Skin of body (tissue), 2 donors: ENCODE results near the gene TKFC. TPM values are rescaled to one million over a fixed set of nuclear protein-coding genes. Genes with fewer than 3 reads are reported as not detected.
A peak's percentile ranks its signal among the peaks of the same experiment; 100 is the strongest.

ENCODE experiments used
- DNase-seq: peaks from one replicate; lab custom pipeline; 2025; lab: John Stamatoyannopoulos, UW
- total RNA-seq: library from RNA; depleted of rRNA; stranded (reverse); fragments of >200 nt; gene quantifications from one replicate; pipeline ENCODE4 v1.2.3, GENCODE V29; 2014

Gene TKFC
- total RNA-seq, 1 donor from 2014 or later: 13.0 TPM

GRCh38 chr11:61325649-61326414, 7.2 kb upstream of the TKFC start:
- no peak for DNase-seq

GRCh38 chr11:61327669-61328071, 5.4 kb upstream of the TKFC start:
- DNase-seq: no peak

- DNase-seq: no peak
These were observed 4.7 kb upstream of the TKFC start for GRCh38 chr11:61328351-61328750.

GRCh38 chr11:61329871-61330270, 3.2 kb upstream of the TKFC start:
- no peak for DNase-seq

GRCh38 chr11:61331651-61332050, 1.4 kb upstream of the TKFC start:
- no peak for DNase-seq

- no peak for DNase-seq
These were observed 689 bp upstream of the TKFC start for GRCh38 chr11:61332281-61332796.

GRCh38 chr11:61333550-61334433, 764 bp downstream of the TKFC start:
- no peak for DNase-seq

- no peak for DNase-seq
These were observed 1.7 kb downstream of the TKFC start for GRCh38 chr11:61334434-61335354.

GRCh38 chr11:61335355-61335710, 2.3 kb downstream of the TKFC start:
- DNase-seq: no peak

GRCh38 chr11:61336171-61336935, 3.3 kb downstream of the TKFC start:
- peak; percentile 69 for DNase-seq

GRCh38 chr11:61337706-61338470, 4.9 kb downstream of the TKFC start:
- DNase-seq: no peak

- no peak for DNase-seq
These were observed 5.9 kb downstream of the TKFC start for GRCh38 chr11:61338783-61339489.

- no peak for DNase-seq
These were observed 6.5 kb downstream of the TKFC start for GRCh38 chr11:61339490-61339878.

GRCh38 chr11:61340979-61341378, 8.0 kb downstream of the TKFC start:
- DNase-seq: no peak

- no peak for DNase-seq
These were observed 8.7 kb downstream of the TKFC start for GRCh38 chr11:61341706-61342105.

GRCh38 chr11:61342207-61342803, 9.3 kb downstream of the TKFC start:
- no peak for DNase-seq

GRCh38 chr11:61343792-61344745, 11.0 kb downstream of the TKFC start:
- DNase-seq: no peak
